Testis (tissue), 3 donors: ENCODE results near the gene KCNA2. TPM values are rescaled to one million over a fixed set of nuclear protein-coding genes. Genes with fewer than 3 reads are reported as not detected.

ENCODE experiments used
- DNase-seq: peaks from one replicate; pipeline ENCODE4 v3.0.0-alpha.2; 2019
- H3K27ac ChIP-seq, 2 donors: fragments of 200-600 bp; sonication (generic); one replicate each; pipeline ENCODE4 v1.5.1; 2019
- H3K27me3 ChIP-seq: fragments of 200-600 bp; sonication (generic); one replicate; pipeline ENCODE4 v1.5.1; 2019
- H3K36me3 ChIP-seq: fragments of 200-600 bp; sonication (generic); one replicate; pipeline ENCODE4 v1.5.1; 2017; ENCODE audit warnings: low read depth; ENCODE audit errors: missing control alignments
- H3K4me1 ChIP-seq: fragments of 200-600 bp; sonication (generic); one replicate; pipeline ENCODE4 v1.5.1; 2019
- H3K4me3 ChIP-seq, 2 donors: fragments of 200-600 bp; sonication (generic); one replicate each; pipeline ENCODE4 v1.5.1; 2017 to 2019
- H3K9me3 ChIP-seq: fragments of 200-600 bp; sonication (generic); one replicate; pipeline ENCODE4 v1.5.1; 2017
- CTCF ChIP-seq, 3 experiments: fragments of 450-650 bp in 2 of 3; fragments of 200-600 bp in 1 of 3; sonication (generic) in 1 of 3; IDR thresholded peaks; one replicate each; pipeline ENCODE4 v1.5.1; 2016 to 2019; ENCODE audit warnings: antibody characterized with exemption in 3 of 3, mild to moderate bottlenecking in 2 of 3, moderate library complexity in 1 of 3
- POLR2A ChIP-seq: fragments of 450-650 bp; IDR thresholded peaks from one replicate; pipeline ENCODE4 v1.6.1; 2017; ENCODE audit warnings: antibody characterized with exemption, mild to moderate bottlenecking, moderate library complexity
- WGBS, 2 donors: methylation state at CpG; one replicate each; pipeline ENCODE4 v1.1.5; 2018; 5-methylcytosine and 5-hydroxymethylcytosine counted together
- intact Hi-C: fragments of 100-400 bp; cut with DNase I; formaldehyde crosslinking; loops from one replicate; pipeline ENCODE4 v1.15.1; 2023; ENCODE audit warnings: low total_unique reads
- polyA plus RNA-seq: library from polyadenylated mRNA; stranded (reverse); fragments of 350-450 nt; fragmentation: Illumina TruSeq; extraction: RNeasy Lipid Tissue Mini Kit (QIAGEN cat#74804); gene quantifications from one replicate; pipeline ENCODE4 v1.2.3, GENCODE V29; 2014; ENCODE audit warnings: low read depth, low replicate concordance; ENCODE audit not compliant: insufficient read depth
- total RNA-seq, 2 donors: library from RNA; depleted of rRNA; stranded (reverse); fragments of >200 nt; gene quantifications; one replicate each; pipeline ENCODE4 v1.2.3, GENCODE V29; 2016

Gene KCNA2
- total and polyA plus RNA-seq, 3 donors from 2014 or later, result 3.7 to 6.1 (median 6.1) TPM

GRCh38 chr1:110593902-110594301, 12.3 kb downstream of the KCNA2 start:
- Histone ChIP-seq H3K4me3 (no peak overlapping the region), H3K27ac (no peak overlapping the region), H3K9me3 (no peaks in the 10 kb centered on the region), H3K36me3 (no peaks in the 10 kb centered on the region), H3K27me3 (no peaks in the 10 kb centered on the region), H3K4me1 (peaks cover 11% of the 10 kb centered on the region)
- TF ChIP-seq CTCF (IDR thresholded peaks at IDR 0.05), result no peak
- no peak for TF ChIP-seq POLR2A
- DNase-seq, result no peak
- intact Hi-C loops, result no loop called here
- 66 to 75% methylated on average over 5 of the region's 5 CpGs for WGBS, 2 donors

- intact Hi-C loops, result no loop called here
- TF ChIP-seq CTCF (IDR thresholded peaks at IDR 0.05) (no peak), POLR2A (no peak)
- 79 to 97% methylated on average over 6 of the region's 6 CpGs for WGBS, 2 donors
- DNase-seq, result no peak
- H3K27me3 ChIP-seq, result no peaks in the 10 kb centered on the region
- H3K9me3 ChIP-seq, result no peaks in the 10 kb centered on the region
- H3K4me3 ChIP-seq, result no peak overlapping the region
- H3K4me1 ChIP-seq, result peaks cover 14% of the 10 kb centered on the region
- H3K36me3 ChIP-seq, result no peaks in the 10 kb centered on the region
- no peak overlapping the region for H3K27ac ChIP-seq
Observed at GRCh38 chr1:110591956-110592355, 14.2 kb downstream of the KCNA2 start.

- WGBS, 2 donors, result 68 to 75% methylated on average over 3 of the region's 3 CpGs
Observed at GRCh38 chr1:110588991-110589390, 17.2 kb downstream of the KCNA2 start.

GRCh38 chr1:110588486-110588885, 17.7 kb downstream of the KCNA2 start:
- peak; percentile 71 for DNase-seq
- WGBS, 2 donors, result 76 to 83% methylated on average over 1 of the region's 1 CpG
- intact Hi-C loops, result no loop called here

More at GRCh38 chr1:110588991-110589390, 17.2 kb downstream of the KCNA2 start:
- intact Hi-C loops, result no loop called here
- no peaks in the 10 kb centered on the region for H3K9me3 ChIP-seq
- no peak overlapping the region for H3K4me3 ChIP-seq
- TF ChIP-seq CTCF (IDR thresholded peaks at IDR 0.05) (no peak), POLR2A (no peak)
- DNase-seq, result no peak
- peak overlapping the region; percentile 15 to 59 for H3K27ac ChIP-seq
- no peaks in the 10 kb centered on the region for H3K36me3 ChIP-seq
- no peaks in the 10 kb centered on the region for H3K27me3 ChIP-seq
- peaks cover 3% of the 10 kb centered on the region for H3K4me1 ChIP-seq

More at GRCh38 chr1:110588486-110588885, 17.7 kb downstream of the KCNA2 start:
- TF ChIP-seq CTCF (IDR thresholded peaks at IDR 0.05) (no peak), POLR2A (no peak)
- Histone ChIP-seq H3K36me3 (no peaks in the 10 kb centered on the region), H3K4me1 (peaks cover 3% of the 10 kb centered on the region), H3K27ac (peak overlapping the region; percentile 15 to 59), H3K9me3 (no peaks in the 10 kb centered on the region), H3K4me3 (no peak overlapping the region), H3K27me3 (no peaks in the 10 kb centered on the region)
